ENCODE results near the gene INVS. TPM values are rescaled to one million over a fixed set of nuclear protein-coding genes. Genes with fewer than 3 reads are reported as not detected.

Gene INVS
- total and polyA plus RNA-seq, 3 donors from 2014 or later, result 13.3 to 37.1 (median 31.7) TPM

DNA sequence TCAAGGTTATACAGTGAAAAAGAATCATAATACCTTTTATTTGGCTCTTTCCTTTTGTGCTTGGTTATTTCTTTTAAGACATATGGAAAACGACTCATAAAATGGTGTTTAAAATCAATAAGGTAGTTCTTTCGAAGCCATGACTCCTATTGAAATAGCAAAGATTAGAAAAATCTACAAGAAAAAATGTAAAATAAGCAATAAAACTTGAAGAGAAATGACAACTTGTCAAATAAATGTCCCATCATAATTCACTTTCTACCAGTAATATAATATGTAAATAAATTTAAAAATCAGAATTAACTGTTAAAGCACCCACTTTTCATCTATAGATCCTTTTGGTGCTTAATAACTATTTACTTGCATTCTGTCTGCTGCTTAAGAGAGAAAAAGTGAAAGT is 241.2 kb downstream of the INVS start:
- H3K4me1 ChIP-seq, result no peaks in the 10 kb centered on the region
- H3K4me3 ChIP-seq, result no peak overlapping the region
- no peaks in the 10 kb centered on the region for H3K9me3 ChIP-seq
- DNase-seq, result no peak
- 94% methylated on average over 2 of the region's 2 CpGs for WGBS, 2 donors
- no peaks in the 10 kb centered on the region for H3K36me3 ChIP-seq (ENCODE audit: low read depth, missing control alignments)
- H3K27ac ChIP-seq, result no peak overlapping the region
- TF ChIP-seq, protein P1, sequence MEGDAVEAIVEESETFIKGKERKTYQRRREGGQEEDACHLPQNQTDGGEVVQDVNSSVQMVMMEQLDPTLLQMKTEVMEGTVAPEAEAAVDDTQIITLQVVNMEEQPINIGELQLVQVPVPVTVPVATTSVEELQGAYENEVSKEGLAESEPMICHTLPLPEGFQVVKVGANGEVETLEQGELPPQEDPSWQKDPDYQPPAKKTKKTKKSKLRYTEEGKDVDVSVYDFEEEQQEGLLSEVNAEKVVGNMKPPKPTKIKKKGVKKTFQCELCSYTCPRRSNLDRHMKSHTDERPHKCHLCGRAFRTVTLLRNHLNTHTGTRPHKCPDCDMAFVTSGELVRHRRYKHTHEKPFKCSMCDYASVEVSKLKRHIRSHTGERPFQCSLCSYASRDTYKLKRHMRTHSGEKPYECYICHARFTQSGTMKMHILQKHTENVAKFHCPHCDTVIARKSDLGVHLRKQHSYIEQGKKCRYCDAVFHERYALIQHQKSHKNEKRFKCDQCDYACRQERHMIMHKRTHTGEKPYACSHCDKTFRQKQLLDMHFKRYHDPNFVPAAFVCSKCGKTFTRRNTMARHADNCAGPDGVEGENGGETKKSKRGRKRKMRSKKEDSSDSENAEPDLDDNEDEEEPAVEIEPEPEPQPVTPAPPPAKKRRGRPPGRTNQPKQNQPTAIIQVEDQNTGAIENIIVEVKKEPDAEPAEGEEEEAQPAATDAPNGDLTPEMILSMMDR (IDR thresholded peaks at IDR 0.05), result no peak
- intact Hi-C loops (cut with DNase I; ENCODE audit: low total_unique reads), result no loop called here
- no peaks in the 10 kb centered on the region for H3K27me3 ChIP-seq

DNA sequence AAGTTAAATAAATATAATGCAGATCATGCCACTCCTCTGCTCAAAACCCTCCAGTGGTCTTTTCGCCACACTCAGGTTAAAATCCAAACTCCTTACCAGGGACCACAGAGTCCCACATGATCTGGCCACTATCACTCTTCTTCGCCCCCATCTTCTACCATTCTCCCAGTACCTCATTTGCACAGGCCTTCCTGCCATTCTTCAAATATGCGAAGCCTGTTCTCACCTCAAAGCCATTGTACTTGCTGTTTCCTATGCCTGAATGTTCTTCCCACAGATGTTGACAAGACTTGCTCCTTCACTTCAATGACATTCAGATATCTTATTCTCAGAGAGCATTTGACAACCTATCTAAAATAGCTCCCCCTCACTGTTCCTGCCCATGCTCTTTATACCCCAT is 242.8 kb downstream of the INVS start:
- intact Hi-C loops (cut with DNase I; ENCODE audit: low total_unique reads), result no loop called here
- 96 to 97% methylated on average over 3 of the region's 3 CpGs for WGBS, 2 donors
- TF ChIP-seq, protein P1 (IDR thresholded peaks at IDR 0.05), result no peak
- no peak for TF ChIP-seq POLR2A (IDR thresholded peaks at IDR 0.05)

DNA sequence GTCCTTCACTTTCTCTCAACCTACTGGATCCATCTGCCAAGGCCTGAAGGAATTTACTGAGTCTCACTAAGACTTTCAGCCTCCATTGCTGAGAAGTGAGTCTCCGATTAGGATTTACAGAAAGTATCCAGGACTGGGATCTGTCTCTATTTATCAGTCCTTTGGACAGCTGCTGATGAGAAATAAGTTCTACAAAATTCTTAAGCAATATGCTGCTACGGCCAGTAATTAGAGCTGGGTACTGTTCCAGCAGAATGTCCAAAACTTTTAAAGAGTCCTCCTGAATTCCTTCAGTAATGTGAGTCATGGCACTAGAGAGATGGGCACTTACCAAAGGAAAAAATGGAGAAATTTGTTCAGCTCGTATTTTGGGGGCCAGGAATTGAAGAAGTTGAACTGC is 247.8 kb downstream of the INVS start:
- intact Hi-C loops (cut with DNase I; ENCODE audit: low total_unique reads), result no loop called here
- Histone ChIP-seq H3K9me3 (no peaks in the 10 kb centered on the region), H3K4me3 (no peak overlapping the region), H3K4me1 (peaks cover 22% of the 10 kb centered on the region), H3K36me3 (ENCODE audit: low read depth, missing control alignments) (no peaks in the 10 kb centered on the region), H3K27me3 (no peaks in the 10 kb centered on the region), H3K27ac (no peak overlapping the region)
- no peak for DNase-seq
- WGBS, 2 donors, result 72 to 77% methylated on average over 3 of the region's 3 CpGs
- TF ChIP-seq POLR2A (IDR thresholded peaks at IDR 0.05), result no peak
- TF ChIP-seq, protein P1 (IDR thresholded peaks at IDR 0.05), result no peak

More for the DNA sequence above, 242.8 kb downstream of the INVS start:
- H3K27me3 ChIP-seq, result no peaks in the 10 kb centered on the region
- no peaks in the 10 kb centered on the region for H3K36me3 ChIP-seq (ENCODE audit: low read depth, missing control alignments)
- H3K4me1 ChIP-seq, result no peaks in the 10 kb centered on the region
- no peaks in the 10 kb centered on the region for H3K9me3 ChIP-seq
- H3K4me3 ChIP-seq, result no peak overlapping the region
- no peak overlapping the region for H3K27ac ChIP-seq
- no peak for DNase-seq

DNA sequence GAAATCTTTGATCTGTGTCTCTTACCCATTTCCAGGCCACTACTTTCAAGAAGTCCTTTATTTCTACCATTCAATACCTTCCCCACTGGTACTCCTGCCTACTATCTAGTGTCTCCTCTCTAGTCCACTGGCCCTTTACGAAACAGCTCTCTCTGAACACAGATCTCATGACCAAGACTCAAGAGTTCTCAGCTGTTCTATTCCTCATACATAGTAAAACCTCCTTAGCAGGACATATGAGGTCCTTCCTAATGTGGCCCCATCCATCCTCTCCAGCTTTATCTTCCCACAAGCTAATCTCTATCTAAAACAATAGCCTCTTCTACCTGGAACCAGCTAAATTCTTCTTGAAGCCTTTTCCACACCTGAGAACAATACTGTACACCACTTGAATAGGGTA is 251.1 kb downstream of the INVS start:
- intact Hi-C loops (cut with DNase I; ENCODE audit: low total_unique reads), result no loop called here
- H3K9me3 ChIP-seq, result no peaks in the 10 kb centered on the region
- no peaks in the 10 kb centered on the region for H3K27me3 ChIP-seq
- no peak overlapping the region for H3K27ac ChIP-seq
- no peak for DNase-seq
- H3K4me3 ChIP-seq, result no peak overlapping the region
- no peaks in the 10 kb centered on the region for H3K36me3 ChIP-seq (ENCODE audit: low read depth, missing control alignments)
- peaks cover 22% of the 10 kb centered on the region for H3K4me1 ChIP-seq
- 71 to 91% methylated on average over 1 of the region's 1 CpG for WGBS, 2 donors
- TF ChIP-seq POLR2A (IDR thresholded peaks at IDR 0.05), result no peak
- TF ChIP-seq, protein P1 (IDR thresholded peaks at IDR 0.05), result no peak

Small RNAs within 50 kb of the gene (small RNA-seq; reads per million reads assigned to genes)
- 0 reads per million in 2 donors for gene RN7SL75P

Other genes starting within 250 kb of the INVS start
- 10 to 100 TPM; 38.8 to 60.6 TPM for gene STX17, start 192.6 kb upstream of the INVS start, total RNA-seq
- gene STX17, start 192.6 kb upstream of the INVS start, polyA plus RNA-seq (ENCODE audit: insufficient read depth, low read depth, low replicate concordance), result 24.2 TPM
- 10 to 100 TPM; 14.6 to 18.3 TPM for gene ERP44, start 243 bp upstream of the INVS start, total RNA-seq
- 17.8 TPM for gene ERP44, start 243 bp upstream of the INVS start, polyA plus RNA-seq (ENCODE audit: insufficient read depth, low read depth, low replicate concordance)

Measured in testis (tissue), 3 donors.